HepG2 (cell line): Measurements from ENCODE around the gene C2orf80. TPM values are rescaled to one million over a fixed set of nuclear protein-coding genes. Genes with fewer than 3 reads are reported as not detected.

Experiments used
- ATAC-seq: fragments of 200-7000 bp; cut with Tn5 transposase; 3 replicates; pipeline ENCODE4 v1.9.1; 2020; ENCODE audit warnings: mild to moderate bottlenecking, moderate library complexity
- BruUV-seq: library from RNA; stranded (reverse); fragments of 400-500 nt; replicated peaks from 2 replicates; lab custom pipeline; 2021; lab: Mats Ljungman, UMichigan
- CTCF ChIA-PET: fragments of 300-600 bp; formaldehyde crosslinking; extraction: SDS; loops from one replicate; lab custom pipeline; 2021; ENCODE audit warnings: low total read pairs, inconsistent platforms, low intra/inter-chr PET ratio; lab: Yijun Ruan, JAX
- POLR2A ChIA-PET: fragments of 350-600 bp; sonication (Branson Sonifier 250); formaldehyde crosslinking; loops from one replicate; lab custom pipeline; 2020; ENCODE audit warnings: antibody characterized with exemption, inconsistent platforms; lab: Yijun Ruan, JAX
- DNase-seq: peaks from one replicate; pipeline ENCODE4 v3.0.0-alpha.2; 2015; ENCODE audit warnings: low spot score
- FAIRE-seq: peaks from 3 replicates; lab custom pipeline; 2011; peaks lifted over from hg19 to GRCh38; lab: Jason Lieb, UNC
- H2AFZ ChIP-seq: one replicate; pipeline ENCODE4 v1.6.1; 2011; ENCODE audit warnings: low read length, inconsistent platforms
- H3K27ac ChIP-seq: fragments of 300-600 bp; 3 replicates; pipeline ENCODE4 v1.8.0; 2011; ENCODE audit warnings: mixed run types, mild to moderate bottlenecking, mixed read lengths, low read length, inconsistent platforms; ENCODE audit not compliant: insufficient read depth; ENCODE audit errors: extremely low read length
- H3K27me3 ChIP-seq, 2 experiments: fragments of 200-600 bp in 1 of 2; 2 replicates in 1 of 2; 3 replicates in 1 of 2; pipeline versions ENCODE4 v1.6.0 to v1.8.0; 2011; ENCODE audit warnings: low read length in 2 of 2, mild to moderate bottlenecking in 2 of 2, moderate library complexity in 2 of 2, inconsistent platforms in 1 of 2; ENCODE audit not compliant: insufficient read depth in 2 of 2, control insufficient read depth in 1 of 2
- H3K36me3 ChIP-seq, 2 experiments: fragments of 200-600 bp in 1 of 2; replicated peaks in 1 of 2; 2 replicates in 1 of 2; 3 replicates in 1 of 2; pipeline versions ENCODE4 v1.5.1 to v1.8.0; 2011; ENCODE audit warnings: low read length in 2 of 2, inconsistent platforms in 1 of 2; ENCODE audit not compliant: insufficient read depth in 2 of 2, control insufficient read depth in 1 of 2
- H3K4me1 ChIP-seq: 2 replicates; pipeline ENCODE4 v1.5.1; 2012; ENCODE audit warnings: low read length, inconsistent platforms; ENCODE audit not compliant: insufficient read depth
- H3K4me2 ChIP-seq: 2 replicates; pipeline ENCODE4 v1.6.0; 2011; ENCODE audit warnings: low read depth, low read length, inconsistent platforms
- H3K4me3 ChIP-seq, 3 experiments: fragments of 200-600 bp in 1 of 3; sonication (generic), shearing (Covaris generic) in 1 of 3; replicated peaks in 1 of 3; 2 replicates each; pipeline ENCODE4 v1.5.1; 2011 to 2016; ENCODE audit warnings: low read length in 3 of 3, inconsistent platforms in 2 of 3, low read depth in 2 of 3, mild to moderate bottlenecking in 2 of 3, control low read depth in 1 of 3, mixed read lengths in 1 of 3; ENCODE audit not compliant: insufficient read depth in 1 of 3
- H3K79me2 ChIP-seq: one replicate; pipeline ENCODE4 v1.6.1; 2011; ENCODE audit warnings: low read length, inconsistent platforms; ENCODE audit not compliant: insufficient read depth
- H3K9ac ChIP-seq: 2 replicates; pipeline ENCODE4 v1.6.0; 2011; ENCODE audit warnings: mild to moderate bottlenecking, low read depth, low read length, inconsistent platforms; ENCODE audit not compliant: insufficient read depth
- H3K9me3 ChIP-seq: 2 replicates; pipeline ENCODE4 v1.5.1; 2012; ENCODE audit warnings: mild to moderate bottlenecking, low read length
- H4K20me1 ChIP-seq: 2 replicates; pipeline ENCODE4 v1.6.0; 2011; ENCODE audit warnings: inconsistent platforms, mild to moderate bottlenecking, low read length, moderate library complexity; ENCODE audit not compliant: insufficient read depth
- BRD4 ChIP-seq: sonication (generic); formaldehyde crosslinking; IDR thresholded peaks from 2 replicates; pipeline ENCODE4 v1.4.0; 2020; ENCODE audit warnings: missing genetic modification reagents
- CAMTA2 ChIP-seq: sonication (generic); formaldehyde crosslinking; IDR thresholded peaks from 2 replicates; pipeline ENCODE4 v1.4.0; 2020; ENCODE audit warnings: mild to moderate bottlenecking, missing genetic modification reagents, borderline replicate concordance
- FOXO1 ChIP-seq: sonication (generic); formaldehyde crosslinking; IDR thresholded peaks from 2 replicates; pipeline ENCODE4 v1.4.0; 2020; ENCODE audit warnings: missing genetic modification reagents
- GZF1 ChIP-seq: sonication (generic); formaldehyde crosslinking; IDR thresholded peaks from 2 replicates; pipeline ENCODE4 v1.5.1; 2020; ENCODE audit warnings: mild to moderate bottlenecking, missing genetic modification reagents
- HNRNPUL1 ChIP-seq: fragments of 200-400 bp; formaldehyde crosslinking; IDR thresholded peaks from 2 replicates; pipeline ENCODE4 v1.6.1; 2017; ENCODE audit warnings: low read depth, mild to moderate bottlenecking, low read length, moderate library complexity
- MED1 ChIP-seq: sonication (generic); formaldehyde crosslinking; IDR thresholded peaks from 2 replicates; pipeline ENCODE4 v1.4.0; 2020; ENCODE audit warnings: missing genetic modification reagents
- MIER3 ChIP-seq: IDR thresholded peaks from 2 replicates; pipeline ENCODE4 v1.6.1; 2016; ENCODE audit warnings: missing compliant biosample characterization, borderline replicate concordance
- MLLT10 ChIP-seq: sonication (generic); formaldehyde crosslinking; IDR thresholded peaks from 2 replicates; pipeline ENCODE4 v1.4.0; 2020; ENCODE audit warnings: missing genetic modification reagents
- RBM22 ChIP-seq: fragments of 200-400 bp; formaldehyde crosslinking; optimal IDR thresholded peaks from 2 replicates; pipeline ENCODE3; 2017; ENCODE audit warnings: mild to moderate bottlenecking, low read length, moderate library complexity
- SCMH1 ChIP-seq: sonication (generic); formaldehyde crosslinking; IDR thresholded peaks from 2 replicates; pipeline ENCODE4 v1.9.0; 2021; ENCODE audit warnings: missing genetic modification reagents, mild to moderate bottlenecking, borderline replicate concordance
- TP53 ChIP-seq: sonication (generic); formaldehyde crosslinking; conservative IDR thresholded peaks from 2 replicates; pipeline ENCODE4 v1.4.0; 2020; ENCODE audit warnings: missing genetic modification reagents
- XBP1 ChIP-seq: sonication (generic); formaldehyde crosslinking; IDR thresholded peaks from 2 replicates; pipeline ENCODE4 v1.5.0; 2020; ENCODE audit warnings: missing genetic modification reagents
- ZNF773 ChIP-seq: sonication (generic); formaldehyde crosslinking; IDR thresholded peaks from 2 replicates; pipeline ENCODE4 v1.4.0; 2020; ENCODE audit warnings: missing genetic modification reagents, borderline replicate concordance
- WGBS: methylation state at CpG from one replicate; pipeline ENCODE4 v1.1.6; 2017; ENCODE audit warnings: low lambda C conversion rate; 5-methylcytosine and 5-hydroxymethylcytosine counted together
- in situ Hi-C: cut with HindIII; loops from 2 replicates; pipeline ENCODE4 v1.10.0; 2017; ENCODE audit warnings: low pct_unique_long_range_greater_than_20kb; ENCODE audit not compliant: extremely low pct_ligation_motif_present
- intact Hi-C: fragments of 100-400 bp; cut with micrococcal nuclease; formaldehyde crosslinking; loops from one replicate; pipeline ENCODE4 v1.10.0; 2022; ENCODE audit not compliant: unreplicated experiment
- polyA plus RNA-seq, 8 experiments: library from polyadenylated mRNA; depleted of rRNA in 3 of 8; stranded (reverse) in 7 of 8; unstranded in 1 of 8; fragments of >200 nt; fragmentation: Illumina TruSeq in 4 of 8; extraction: Trizol in 4 of 8; gene quantifications; 2 replicates each; pipeline versions ENCODE4 v1.2.1 to v1.2.3, GENCODE V29; 2011 to 2016; ENCODE audit warnings: low read depth in 4 of 8, missing spikeins in 1 of 8, mixed read lengths in 1 of 8; ENCODE audit not compliant: insufficient read depth in 1 of 8
- total RNA-seq, 5 experiments: library from RNA; depleted of rRNA; stranded (reverse); fragments of >200 nt; fragmentation: Illumina TruSeq; extraction: Trizol; gene quantifications; 2 replicates each; pipeline ENCODE4 v1.2.3, GENCODE V29; 2016; ENCODE audit warnings: low read depth in 1 of 5
- TF ChIP-seq, protein P1 (sequence below): sonication (generic); formaldehyde crosslinking; IDR thresholded peaks from 2 replicates; pipeline ENCODE4 v1.4.0; 2020; ENCODE audit warnings: low read depth, missing genetic modification reagents
- TF ChIP-seq, protein P2 (sequence below): sonication (generic); formaldehyde crosslinking; IDR thresholded peaks from 2 replicates; pipeline ENCODE4 v1.5.0; 2020; ENCODE audit warnings: missing genetic modification reagents
- TF ChIP-seq, protein P3 (sequence below): sonication (generic); formaldehyde crosslinking; IDR thresholded peaks from 2 replicates; pipeline ENCODE4 v1.5.0; 2020; ENCODE audit warnings: missing genetic modification reagents
- TF ChIP-seq, protein P4 (sequence below): sonication (generic); formaldehyde crosslinking; IDR thresholded peaks from 2 replicates; pipeline ENCODE4 v1.8.1; 2023; ENCODE audit warnings: mild to moderate bottlenecking, missing genetic modification reagents

Gene C2orf80
- total and polyA plus RNA-seq, 2 of the 13 experiments (the other 11 are each of a cell fraction or from before 2014, with no cell fraction given), result not detected

DNA sequence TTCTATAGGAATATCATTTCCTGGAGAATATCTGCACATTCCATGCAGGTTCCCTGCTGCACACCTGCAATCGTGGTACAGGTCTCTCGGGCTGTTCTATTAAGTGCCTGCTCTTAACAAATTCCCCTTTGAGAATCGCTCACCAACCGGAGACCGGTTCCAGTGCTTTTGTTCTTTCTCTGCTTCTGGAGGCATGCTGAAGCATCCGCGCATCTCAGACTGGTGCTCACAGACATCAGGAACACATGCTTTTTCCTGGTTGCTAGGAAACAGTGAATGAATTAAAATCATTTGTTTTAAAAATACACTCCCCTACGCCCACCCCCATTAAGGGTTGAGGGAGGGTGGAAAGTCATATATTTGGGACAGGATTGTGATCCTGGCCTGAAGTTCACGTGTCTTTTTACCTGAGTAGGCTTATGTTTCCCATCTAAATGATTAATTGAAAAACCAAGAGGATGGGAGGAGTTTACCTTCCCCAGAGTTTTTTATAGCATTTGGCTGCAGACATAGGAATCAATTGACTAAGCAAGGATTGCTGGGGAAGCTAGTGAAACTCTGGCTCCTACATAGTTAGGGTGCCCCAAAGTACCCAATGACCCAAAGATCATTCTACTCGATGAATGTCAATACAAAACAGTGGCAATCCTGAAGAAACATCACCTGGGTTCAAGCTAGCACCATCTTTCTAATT, at the start of gene C2orf80 (continued):
- TF ChIP-seq, protein P1, sequence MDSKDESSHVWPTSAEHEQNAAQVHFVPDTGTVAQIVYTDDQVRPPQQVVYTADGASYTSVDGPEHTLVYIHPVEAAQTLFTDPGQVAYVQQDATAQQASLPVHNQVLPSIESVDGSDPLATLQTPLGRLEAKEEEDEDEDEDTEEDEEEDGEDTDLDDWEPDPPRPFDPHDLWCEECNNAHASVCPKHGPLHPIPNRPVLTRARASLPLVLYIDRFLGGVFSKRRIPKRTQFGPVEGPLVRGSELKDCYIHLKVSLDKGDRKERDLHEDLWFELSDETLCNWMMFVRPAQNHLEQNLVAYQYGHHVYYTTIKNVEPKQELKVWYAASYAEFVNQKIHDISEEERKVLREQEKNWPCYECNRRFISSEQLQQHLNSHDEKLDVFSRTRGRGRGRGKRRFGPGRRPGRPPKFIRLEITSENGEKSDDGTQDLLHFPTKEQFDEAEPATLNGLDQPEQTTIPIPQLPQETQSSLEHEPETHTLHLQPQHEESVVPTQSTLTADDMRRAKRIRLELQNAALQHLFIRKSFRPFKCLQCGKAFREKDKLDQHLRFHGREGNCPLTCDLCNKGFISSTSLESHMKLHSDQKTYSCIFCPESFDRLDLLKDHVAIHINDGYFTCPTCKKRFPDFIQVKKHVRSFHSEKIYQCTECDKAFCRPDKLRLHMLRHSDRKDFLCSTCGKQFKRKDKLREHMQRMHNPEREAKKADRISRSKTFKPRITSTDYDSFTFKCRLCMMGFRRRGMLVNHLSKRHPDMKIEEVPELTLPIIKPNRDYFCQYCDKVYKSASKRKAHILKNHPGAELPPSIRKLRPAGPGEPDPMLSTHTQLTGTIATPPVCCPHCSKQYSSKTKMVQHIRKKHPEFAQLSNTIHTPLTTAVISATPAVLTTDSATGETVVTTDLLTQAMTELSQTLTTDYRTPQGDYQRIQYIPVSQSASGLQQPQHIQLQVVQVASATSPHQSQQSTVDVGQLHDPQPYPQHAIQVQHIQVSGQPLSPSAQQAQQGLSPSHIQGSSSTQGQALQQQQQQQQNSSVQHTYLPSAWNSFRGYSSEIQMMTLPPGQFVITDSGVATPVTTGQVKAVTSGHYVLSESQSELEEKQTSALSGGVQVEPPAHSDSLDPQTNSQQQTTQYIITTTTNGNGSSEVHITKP, result no peak
- TF ChIP-seq XBP1 (CRISPR knock-in tag) (no peak), GZF1 (CRISPR knock-in tag) (no peak), SCMH1 (CRISPR knock-in tag) (no peak)

DNA sequence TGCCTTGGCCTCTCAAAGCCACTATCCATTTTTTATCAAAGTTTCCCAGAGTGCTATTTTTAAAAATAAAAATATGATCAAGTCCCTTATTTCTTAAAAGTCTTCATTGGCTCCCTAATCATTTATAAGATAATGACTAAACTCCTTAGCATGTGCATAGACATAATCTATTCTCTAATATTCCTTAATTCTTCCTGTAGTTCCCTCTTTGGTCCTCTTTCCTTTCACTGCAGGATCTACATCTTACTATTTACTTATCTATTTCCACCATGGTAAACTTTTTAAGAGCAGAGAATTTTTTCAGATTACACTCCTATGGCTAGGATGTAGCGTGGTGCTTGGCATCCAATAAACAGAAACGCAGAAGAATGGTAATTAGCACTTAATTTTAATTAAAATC, 46.0 kb upstream of the C2orf80 start:
- ATAC-seq (no peak), FAIRE-seq (no peak), DNase-seq (no peak)
- ChIA-PET CTCF (no interaction called here), POLR2A (interaction anchor here (2.1 kb wide), 1 partner anchor 18 kb away, joined by 9 read pairs; the partner anchor contains the start of gene IDH1)
- Histone ChIP-seq H2AFZ (no peak overlapping the region), H4K20me1 (no peaks in the 10 kb centered on the region), H3K4me2 (no peak overlapping the region), H3K4me3 (no peak overlapping the region), H3K79me2 (no peaks in the 10 kb centered on the region), H3K4me1 (peaks cover 4% of the 10 kb centered on the region), H3K36me3 (peaks cover 9 to 32% of the 10 kb centered on the region in 2 experiments), H3K9ac (no peak overlapping the region), H3K27me3 (no peaks in the 10 kb centered on the region), H3K27ac (no peak overlapping the region), H3K9me3 (no peaks in the 10 kb centered on the region)
- 98% methylated on average over 2 of the region's 2 CpGs for WGBS
- in situ Hi-C loops (no loop called here), intact Hi-C loops (no loop called here)
- BruUV-seq, result no TSS peak
- TF ChIP-seq, protein P2, sequence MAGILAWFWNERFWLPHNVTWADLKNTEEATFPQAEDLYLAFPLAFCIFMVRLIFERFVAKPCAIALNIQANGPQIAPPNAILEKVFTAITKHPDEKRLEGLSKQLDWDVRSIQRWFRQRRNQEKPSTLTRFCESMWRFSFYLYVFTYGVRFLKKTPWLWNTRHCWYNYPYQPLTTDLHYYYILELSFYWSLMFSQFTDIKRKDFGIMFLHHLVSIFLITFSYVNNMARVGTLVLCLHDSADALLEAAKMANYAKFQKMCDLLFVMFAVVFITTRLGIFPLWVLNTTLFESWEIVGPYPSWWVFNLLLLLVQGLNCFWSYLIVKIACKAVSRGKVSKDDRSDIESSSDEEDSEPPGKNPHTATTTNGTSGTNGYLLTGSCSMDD, result no peak
- no peak for TF ChIP-seq CAMTA2 (CRISPR knock-in tag)
- TF ChIP-seq, protein P3, sequence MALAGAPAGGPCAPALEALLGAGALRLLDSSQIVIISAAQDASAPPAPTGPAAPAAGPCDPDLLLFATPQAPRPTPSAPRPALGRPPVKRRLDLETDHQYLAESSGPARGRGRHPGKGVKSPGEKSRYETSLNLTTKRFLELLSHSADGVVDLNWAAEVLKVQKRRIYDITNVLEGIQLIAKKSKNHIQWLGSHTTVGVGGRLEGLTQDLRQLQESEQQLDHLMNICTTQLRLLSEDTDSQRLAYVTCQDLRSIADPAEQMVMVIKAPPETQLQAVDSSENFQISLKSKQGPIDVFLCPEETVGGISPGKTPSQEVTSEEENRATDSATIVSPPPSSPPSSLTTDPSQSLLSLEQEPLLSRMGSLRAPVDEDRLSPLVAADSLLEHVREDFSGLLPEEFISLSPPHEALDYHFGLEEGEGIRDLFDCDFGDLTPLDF, result no peak
- TF ChIP-seq MED1 (CRISPR knock-in tag), result no peak
- no peak for TF ChIP-seq TP53 (CRISPR knock-in tag)
- TF ChIP-seq HNRNPUL1, result no peak
- TF ChIP-seq, protein P4, sequence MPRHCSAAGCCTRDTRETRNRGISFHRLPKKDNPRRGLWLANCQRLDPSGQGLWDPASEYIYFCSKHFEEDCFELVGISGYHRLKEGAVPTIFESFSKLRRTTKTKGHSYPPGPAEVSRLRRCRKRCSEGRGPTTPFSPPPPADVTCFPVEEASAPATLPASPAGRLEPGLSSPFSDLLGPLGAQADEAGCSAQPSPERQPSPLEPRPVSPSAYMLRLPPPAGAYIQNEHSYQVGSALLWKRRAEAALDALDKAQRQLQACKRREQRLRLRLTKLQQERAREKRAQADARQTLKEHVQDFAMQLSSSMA (CRISPR knock-in tag), result no peak
- TF ChIP-seq RBM22, result no peak
- no peak for TF ChIP-seq MLLT10 (CRISPR knock-in tag)
- no peak for TF ChIP-seq MIER3 (CRISPR knock-in tag)
- no peak for TF ChIP-seq BRD4
- TF ChIP-seq FOXO1 (CRISPR knock-in tag), result no peak
- TF ChIP-seq ZNF773 (CRISPR knock-in tag), result no peak
